CD4-positive, alpha-beta T cell (primary cell): Measurements from ENCODE around the gene ELP4. TPM values are rescaled to one million over a fixed set of nuclear protein-coding genes. Genes with fewer than 3 reads are reported as not detected.

Experiments used
- ATAC-seq: fragments of 200-7000 bp; cut with Tn5 transposase; one replicate; pipeline ENCODE4 v1.10.0; 2022; ENCODE audit warnings: mild to moderate bottlenecking; ENCODE audit not compliant: poor library complexity
- CTCF ChIA-PET: fragments of 350-600 bp; sonication (Branson Sonifier 250); formaldehyde crosslinking; loops from one replicate; lab custom pipeline; 2021; ENCODE audit warnings: antibody characterized with exemption, inconsistent platforms; lab: Charles Lee
- POLR2A ChIA-PET: fragments of 350-600 bp; sonication (Branson Sonifier 250); formaldehyde crosslinking; loops from one replicate; lab custom pipeline; 2021; ENCODE audit warnings: antibody characterized with exemption, inconsistent platforms; lab: Charles Lee
- DNase-seq, 14 experiments: peaks; one replicate each; pipeline ENCODE4 v3.0.0-alpha.2; 2013 to 2020; ENCODE audit warnings: mixed read lengths in 2 of 14
- H3K27ac ChIP-seq, 2 donors: one replicate each; pipeline versions ENCODE4 v1.5.1 to v1.7.0; 2013; ENCODE audit warnings: low read length in 2 of 2, low read depth in 1 of 2, mild to moderate bottlenecking in 1 of 2
- H3K27me3 ChIP-seq, 2 experiments: 1 replicate in 1 of 2; 2 replicates in 1 of 2; pipeline versions ENCODE4 v1.6.1 to v1.7.0; 2013; ENCODE audit warnings: low read length in 2 of 2, control low read depth in 1 of 2, mild to moderate bottlenecking in 1 of 2, moderate library complexity in 1 of 2; ENCODE audit not compliant: insufficient read depth in 2 of 2, control insufficient read depth in 1 of 2
- H3K36me3 ChIP-seq: one replicate; pipeline ENCODE4 v1.6.1; 2013; ENCODE audit warnings: low read length, control low read depth; ENCODE audit not compliant: insufficient read depth
- H3K4me1 ChIP-seq: one replicate; pipeline ENCODE4 v1.6.1; 2013; ENCODE audit warnings: low read length, control low read depth; ENCODE audit not compliant: insufficient read depth
- H3K4me3 ChIP-seq: one replicate; pipeline ENCODE4 v1.5.1; 2013; ENCODE audit warnings: mild to moderate bottlenecking, low read length, moderate library complexity
- H3K9me3 ChIP-seq, 2 experiments: 1 replicate in 1 of 2; 2 replicates in 1 of 2; pipeline versions ENCODE4 v1.6.1 to v1.7.0; 2013; ENCODE audit warnings: low read length in 2 of 2, mild to moderate bottlenecking in 2 of 2, control low read depth in 1 of 2, moderate library complexity in 1 of 2; ENCODE audit not compliant: control insufficient read depth in 1 of 2, insufficient read depth in 1 of 2
- H3K27ac Mint-ChIP-seq: one replicate; pipeline ENCODE4 v1.8.0; 2020; ENCODE audit warnings: mixed read lengths
- H3K27me3 Mint-ChIP-seq: one replicate; pipeline ENCODE4 v1.8.0; 2021; ENCODE audit warnings: mixed read lengths
- H3K36me3 Mint-ChIP-seq: one replicate; pipeline ENCODE4 v1.8.0; 2021; ENCODE audit warnings: low read depth, mixed read lengths
- H3K4me1 Mint-ChIP-seq: one replicate; pipeline ENCODE4 v1.8.0; 2021; ENCODE audit warnings: low read depth, mixed read lengths
- H3K4me3 Mint-ChIP-seq: one replicate; pipeline ENCODE4 v1.8.0; 2020; ENCODE audit warnings: mild to moderate bottlenecking, mixed read lengths
- H3K9me3 Mint-ChIP-seq: one replicate; pipeline ENCODE4 v1.8.0; 2020; ENCODE audit warnings: mixed read lengths
- CTCF ChIP-seq: fragments of 200-600 bp; IDR thresholded peaks from one replicate; pipeline ENCODE4 v1.8.0; 2022; ENCODE audit warnings: antibody characterized with exemption, mild to moderate bottlenecking
- intact Hi-C, 2 experiments: fragments of 100-400 bp; cut with DNase I in 1 of 2; cut with micrococcal nuclease in 1 of 2; formaldehyde crosslinking; loops; one replicate each; pipeline versions ENCODE4 v1.15.1 to v1.9.0; 2023 to 2025; cut with DNase I, micrococcal nuclease
- total RNA-seq, 174 experiments: library from RNA in 2 of 174; stranded (reverse) in 2 of 174; gene quantifications; one replicate each; pipeline ENCODE4 v1.2.3 and lab custom pipeline; 2021 to 2026

The ELP4 gene
- total RNA-seq, 2 experiments from 2014 or later = 9.5 to 10.3 TPM

- DNase-seq (no peak), ATAC-seq (no peak)
- intact Hi-C loops = no loop called here
- Histone ChIP-seq H3K36me3 (no peaks in the 10 kb centered on the region), H3K27me3 (peaks cover 85 to 95% of the 10 kb centered on the region in 2 experiments), H3K4me1 (peaks cover 10% of the 10 kb centered on the region), H3K27ac (no peak overlapping the region), H3K4me3 (no peak overlapping the region), H3K9me3 (peaks cover 12 to 67% of the 10 kb centered on the region in 2 experiments)
- Mint-ChIP-seq H3K4me3 (no peak overlapping the region), H3K4me1 (peaks cover 24% of the 10 kb centered on the region), H3K9me3 (no peaks in the 10 kb centered on the region), H3K27me3 (peaks cover 90% of the 10 kb centered on the region), H3K27ac (no peak overlapping the region), H3K36me3 (no peaks in the 10 kb centered on the region)
- TF ChIP-seq CTCF = no peak
- CTCF ChIA-PET = no interaction called here
- POLR2A ChIA-PET = no interaction called here
Measured at GRCh38 chr11:31823644-31824331, 314.2 kb downstream of the ELP4 start.

GRCh38 chr11:31824332-31824878, 314.8 kb downstream of the ELP4 start:
- Histone ChIP-seq H3K27me3 (peaks cover 84 to 95% of the 10 kb centered on the region in 2 experiments), H3K9me3 (peaks cover 12 to 61% of the 10 kb centered on the region in 2 experiments), H3K4me1 (peaks cover 10% of the 10 kb centered on the region), H3K27ac (no peak overlapping the region), H3K4me3 (no peak overlapping the region), H3K36me3 (no peaks in the 10 kb centered on the region)
- Mint-ChIP-seq H3K27ac (no peak overlapping the region), H3K36me3 (no peaks in the 10 kb centered on the region), H3K4me1 (peaks cover 24% of the 10 kb centered on the region), H3K27me3 (peaks cover 91% of the 10 kb centered on the region), H3K4me3 (no peak overlapping the region), H3K9me3 (no peaks in the 10 kb centered on the region)
- TF ChIP-seq CTCF = no peak
- ChIA-PET POLR2A (no interaction called here), CTCF (no interaction called here)
- no peak for ATAC-seq
- DNase-seq = no peak
- intact Hi-C loops = no loop called here

- POLR2A ChIA-PET = no interaction called here
- ATAC-seq = no peak
- no peak for TF ChIP-seq CTCF
- Histone ChIP-seq H3K36me3 (no peaks in the 10 kb centered on the region), H3K9me3 (peaks cover 12 to 54% of the 10 kb centered on the region in 2 experiments), H3K4me3 (no peak overlapping the region), H3K27ac (no peak overlapping the region), H3K4me1 (peaks cover 9% of the 10 kb centered on the region), H3K27me3 (peaks cover 80 to 96% of the 10 kb centered on the region in 2 experiments)
- Mint-ChIP-seq H3K27me3 (peaks cover 92% of the 10 kb centered on the region), H3K4me1 (peaks cover 24% of the 10 kb centered on the region), H3K27ac (no peak overlapping the region), H3K9me3 (no peaks in the 10 kb centered on the region), H3K36me3 (no peaks in the 10 kb centered on the region), H3K4me3 (peak overlapping the region; percentile 34)
- CTCF ChIA-PET = no interaction called here
- intact Hi-C loops = no loop called here
- DNase-seq = no peak
Measured at GRCh38 chr11:31824879-31825837, 315.6 kb downstream of the ELP4 start.
